GM19372 (cell line): Measurements from ENCODE around the gene CNIH3.

Source experiments
- ATAC-seq: cut with Tn5 transposase; IDR thresholded peaks from one replicate; pipeline ENCODE4 v1.9.1; 2021; ENCODE audit warnings: mild to moderate bottlenecking, low read depth, moderate library complexity; ENCODE audit not compliant: unreplicated experiment

The CNIH3 gene

GRCh38 chr1:224640018-224640417 lies 23.9 kb downstream of the CNIH3 start:
- ATAC-seq: no peak

- no peak for ATAC-seq
Measured at GRCh38 chr1:224640587-224640986, 24.5 kb downstream of the CNIH3 start.

GRCh38 chr1:224641030-224641429 lies 24.9 kb downstream of the CNIH3 start:
- no peak for ATAC-seq

GRCh38 chr1:224643653-224644052 lies 27.5 kb downstream of the CNIH3 start:
- no peak for ATAC-seq

GRCh38 chr1:224644553-224645154 lies 28.5 kb downstream of the CNIH3 start:
- peak; percentile 79 for ATAC-seq

GRCh38 chr1:224647449-224647848 lies 31.3 kb downstream of the CNIH3 start:
- ATAC-seq: no peak

GRCh38 chr1:224650290-224650689 lies 34.2 kb downstream of the CNIH3 start:
- ATAC-seq: no peak

GRCh38 chr1:224651188-224651587 lies 35.1 kb downstream of the CNIH3 start:
- ATAC-seq: no peak

- no peak for ATAC-seq
Measured at GRCh38 chr1:224656392-224656791, 40.3 kb downstream of the CNIH3 start.

- ATAC-seq: no peak
Measured at GRCh38 chr1:224660074-224660473, 44.0 kb downstream of the CNIH3 start.

- no peak for ATAC-seq
Measured at GRCh38 chr1:224662870-224663269, 46.8 kb downstream of the CNIH3 start.

GRCh38 chr1:224665016-224665415 lies 48.9 kb downstream of the CNIH3 start:
- no peak for ATAC-seq

GRCh38 chr1:224666078-224666477 lies 50.0 kb downstream of the CNIH3 start:
- no peak for ATAC-seq

- no peak for ATAC-seq
Measured at GRCh38 chr1:224666913-224667312, 50.8 kb downstream of the CNIH3 start.

GRCh38 chr1:224668984-224669383 lies 52.9 kb downstream of the CNIH3 start:
- ATAC-seq: no peak

GRCh38 chr1:224669403-224669802 lies 53.3 kb downstream of the CNIH3 start:
- ATAC-seq: no peak

GRCh38 chr1:224670506-224670905 lies 54.4 kb downstream of the CNIH3 start:
- no peak for ATAC-seq

- ATAC-seq: no peak
Measured at GRCh38 chr1:224671076-224671475, 55.0 kb downstream of the CNIH3 start.

- ATAC-seq: no peak
Measured at GRCh38 chr1:224673141-224673540, 57.0 kb downstream of the CNIH3 start.

- no peak for ATAC-seq
Measured at GRCh38 chr1:224675590-224675989, 59.5 kb downstream of the CNIH3 start.

- ATAC-seq: no peak
Measured at GRCh38 chr1:224676551-224676950, 60.4 kb downstream of the CNIH3 start.

- ATAC-seq: no peak
Measured at GRCh38 chr1:224678168-224678567, 62.1 kb downstream of the CNIH3 start.

GRCh38 chr1:224679606-224680005 lies 63.5 kb downstream of the CNIH3 start:
- ATAC-seq: no peak
